ENCODE results near the gene DYSF.

DNA sequence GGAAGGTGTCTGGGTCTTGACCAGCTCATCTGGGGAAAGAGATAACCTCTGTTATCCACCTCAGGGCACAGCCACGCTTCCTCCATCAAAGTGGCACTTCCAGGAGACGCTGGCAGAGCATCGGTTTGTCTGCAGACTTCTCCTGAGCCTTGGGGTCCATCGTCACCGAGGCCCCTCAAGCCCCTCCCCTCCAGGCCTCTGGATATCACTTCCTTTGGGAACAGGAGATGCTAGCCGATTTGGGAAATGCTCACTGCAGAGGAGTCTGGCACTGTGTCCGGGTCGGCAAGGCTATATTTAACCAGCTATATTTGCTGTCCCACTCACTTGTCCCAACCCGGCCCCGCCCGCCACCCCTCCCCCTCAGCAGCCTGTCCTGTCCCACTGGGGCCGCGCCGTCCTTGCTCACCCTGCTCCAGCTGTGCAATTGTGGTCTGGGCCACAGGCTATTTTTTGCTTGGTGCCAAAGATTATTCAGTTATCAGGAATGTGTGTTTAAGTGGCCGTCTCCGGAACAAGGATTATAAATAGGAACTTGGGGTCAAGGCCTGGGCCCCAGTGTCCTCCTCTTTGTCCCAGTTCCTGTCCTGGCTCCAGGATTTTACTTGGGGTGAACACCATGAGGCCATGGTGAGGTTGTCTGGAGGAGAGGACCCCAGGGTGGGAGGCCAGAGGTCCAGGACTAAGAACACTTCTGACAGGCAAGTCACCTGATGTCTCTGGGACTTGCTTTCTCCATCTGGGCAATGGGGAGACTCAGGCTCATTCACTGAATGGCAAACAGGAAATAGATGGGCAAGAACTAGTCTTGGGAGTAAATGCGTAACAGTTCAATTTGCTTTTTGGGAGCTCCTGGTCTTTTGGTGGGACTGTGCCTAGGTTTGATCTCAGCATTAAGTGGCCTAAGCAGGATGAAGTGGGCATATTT, 263.6 kb downstream of the DYSF start:
- no peak for TF ChIP-seq CEBPB (IDR thresholded peaks at IDR 0.05)
- peak; percentile 29; the same call in 1 of the 2 replicates for TF ChIP-seq EP300 (IDR thresholded peaks at IDR 0.05; ENCODE audit: borderline replicate concordance)
